GM12878 (cell line): ENCODE measurements around the gene MSH3. TPM values are rescaled to one million over a fixed set of nuclear protein-coding genes. Genes with fewer than 3 reads are reported as not detected.
A peak's percentile ranks its signal among the peaks of the same experiment; 100 is the strongest.

Experiments used
- CEBPB ChIP-seq, 2 experiments: fragments of 150-350 bp in 1 of 2; IDR thresholded peaks; 2 replicates each; pipeline ENCODE4 v1.6.1; 2012 to 2014; ENCODE audit warnings: low read depth in 2 of 2, low read length in 2 of 2, borderline replicate concordance in 1 of 2, inconsistent platforms in 1 of 2
- FOXM1 ChIP-seq: IDR thresholded peaks from 2 replicates; pipeline ENCODE4 v1.6.1; 2012; ENCODE audit warnings: low read depth, mild to moderate bottlenecking, inconsistent platforms, low read length, moderate library complexity
- HDGF ChIP-seq: fragments of 450-650 bp; IDR thresholded peaks from 2 replicates; pipeline ENCODE4 v1.6.1; 2016; ENCODE audit warnings: antibody characterized with exemption
- MEF2A ChIP-seq: IDR thresholded peaks from 2 replicates; pipeline ENCODE4 v1.6.1; 2011; ENCODE audit warnings: low read depth, mild to moderate bottlenecking, low read length, moderate library complexity; ENCODE audit not compliant: insufficient read depth
- RAD21 ChIP-seq: IDR thresholded peaks from 2 replicates; pipeline ENCODE4 v1.6.1; 2011; ENCODE audit warnings: mild to moderate bottlenecking, low read depth, low read length, moderate library complexity; ENCODE audit not compliant: insufficient read depth
- RAD51 ChIP-seq: fragments of 450-650 bp; IDR thresholded peaks from 2 replicates; pipeline ENCODE4 v1.6.1; 2016; ENCODE audit warnings: moderate library complexity, mild to moderate bottlenecking, inconsistent platforms
- SMC3 ChIP-seq: IDR thresholded peaks from 2 replicates; pipeline ENCODE4 v1.6.1; 2011; ENCODE audit warnings: low read length, improper control_type of control experiment, borderline replicate concordance
- SPI1 ChIP-seq: IDR thresholded peaks from 2 replicates; pipeline ENCODE4 v1.6.1; 2011; ENCODE audit warnings: low read depth, mild to moderate bottlenecking, low read length, moderate library complexity, borderline replicate concordance; ENCODE audit not compliant: insufficient read depth
- SUPT20H ChIP-seq: IDR thresholded peaks from 2 replicates; pipeline ENCODE4 v1.6.1; 2011; ENCODE audit warnings: low read depth, mild to moderate bottlenecking, low read length, moderate library complexity, borderline replicate concordance; ENCODE audit not compliant: control insufficient read depth
- TCF3 ChIP-seq: IDR thresholded peaks from 2 replicates; pipeline ENCODE4 v1.6.1; 2012; ENCODE audit warnings: low read depth, mild to moderate bottlenecking, low read length, borderline replicate concordance; ENCODE audit not compliant: insufficient read depth
- YY1 ChIP-seq: IDR thresholded peaks from 2 replicates; pipeline ENCODE4 v1.6.1; 2011; ENCODE audit warnings: low read depth, mild to moderate bottlenecking, low read length
- polyA plus RNA-seq, 11 experiments: library from polyadenylated mRNA; depleted of rRNA in 4 of 11; unstranded in 6 of 11; stranded (reverse) in 5 of 11; fragments of >200 nt; fragmentation: Nextera tagmentation in 4 of 11; fragmentation: Illumina TruSeq in 1 of 11; extraction: Ambion mirVana in 4 of 11; extraction: Trizol in 1 of 11; gene quantifications; 1 replicate in 1 of 11; 2 replicates in 10 of 11; pipeline versions ENCODE4 v1.2.1 to v1.2.3, GENCODE V29; 2011 to 2016; ENCODE audit warnings: inconsistent platforms in 2 of 11, missing spikeins in 2 of 11, low read depth in 1 of 11
- total RNA-seq, 4 experiments: library from RNA; depleted of rRNA in 3 of 4; stranded (reverse); fragments of >200 nt in 3 of 4; fragmentation: Illumina TruSeq in 1 of 4; extraction: Trizol in 1 of 4; gene quantifications; 2 replicates each; pipeline versions ENCODE4 v1.2.1 to v1.2.3, GENCODE V29; 2013 to 2021
- TF ChIP-seq, protein P1 (sequence below): fragments of 450-650 bp; conservative IDR thresholded peaks from 2 replicates; pipeline ENCODE4 v1.6.1; 2017; ENCODE audit warnings: mild to moderate bottlenecking, moderate library complexity

The MSH3 gene
- total and polyA plus RNA-seq, 10 of the 15 experiments (the other 5 are each of a cell fraction or from before 2014, with no cell fraction given), result 4.7 to 17.5 (median 12.2) TPM

DNA sequence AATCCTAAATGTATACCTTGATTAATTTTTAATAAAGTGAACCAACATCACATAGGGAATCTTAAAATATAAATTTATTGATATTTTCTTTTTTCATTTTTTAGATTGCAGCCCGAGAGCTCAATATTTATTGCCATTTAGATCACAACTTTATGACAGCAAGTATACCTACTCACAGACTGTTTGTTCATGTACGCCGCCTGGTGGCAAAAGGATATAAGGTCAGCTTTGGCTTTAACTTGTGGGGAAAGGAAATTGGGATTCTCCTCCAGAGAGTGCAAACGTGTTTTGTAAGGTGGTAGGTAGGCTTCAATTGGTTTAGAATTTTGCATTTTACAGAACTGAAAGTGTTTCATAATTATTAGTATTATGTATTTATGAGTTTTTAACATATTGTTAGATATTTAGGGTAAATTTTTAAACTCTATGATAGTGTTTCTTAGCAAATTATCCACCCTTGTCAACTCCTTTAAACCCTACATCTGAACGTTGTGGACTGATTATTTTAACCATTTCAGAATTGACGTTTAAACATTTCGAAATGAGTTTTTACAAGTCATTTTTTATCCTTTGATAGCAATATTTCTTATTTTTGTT lies 17.8 kb downstream of the MSH3 start (continued):
- TF ChIP-seq, protein P1, sequence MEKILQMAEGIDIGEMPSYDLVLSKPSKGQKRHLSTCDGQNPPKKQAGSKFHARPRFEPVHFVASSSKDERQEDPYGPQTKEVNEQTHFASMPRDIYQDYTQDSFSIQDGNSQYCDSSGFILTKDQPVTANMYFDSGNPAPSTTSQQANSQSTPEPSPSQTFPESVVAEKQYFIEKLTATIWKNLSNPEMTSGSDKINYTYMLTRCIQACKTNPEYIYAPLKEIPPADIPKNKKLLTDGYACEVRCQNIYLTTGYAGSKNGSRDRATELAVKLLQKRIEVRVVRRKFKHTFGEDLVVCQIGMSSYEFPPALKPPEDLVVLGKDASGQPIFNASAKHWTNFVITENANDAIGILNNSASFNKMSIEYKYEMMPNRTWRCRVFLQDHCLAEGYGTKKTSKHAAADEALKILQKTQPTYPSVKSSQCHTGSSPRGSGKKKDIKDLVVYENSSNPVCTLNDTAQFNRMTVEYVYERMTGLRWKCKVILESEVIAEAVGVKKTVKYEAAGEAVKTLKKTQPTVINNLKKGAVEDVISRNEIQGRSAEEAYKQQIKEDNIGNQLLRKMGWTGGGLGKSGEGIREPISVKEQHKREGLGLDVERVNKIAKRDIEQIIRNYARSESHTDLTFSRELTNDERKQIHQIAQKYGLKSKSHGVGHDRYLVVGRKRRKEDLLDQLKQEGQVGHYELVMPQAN, result no peak
- TF ChIP-seq YY1, result peak; percentile 38; the same call in 1 of the 2 replicates
- no peak for TF ChIP-seq SPI1
- no peak for TF ChIP-seq HDGF
- TF ChIP-seq TCF3, result no peak
- TF ChIP-seq SUPT20H, result no peak
- no peak for TF ChIP-seq FOXM1
- peak; percentile 84 for TF ChIP-seq SMC3
- TF ChIP-seq RAD51, result peak; percentile 18; the same call in 1 of the 2 replicates
- TF ChIP-seq MEF2A, result no peak
- TF ChIP-seq CEBPB (IDR thresholded peaks at IDR 0.05; ENCODE audit: borderline replicate concordance in 1 of 2, low read depth in 2 of 2, low read length in 2 of 2), result no peak
- peak; percentile 87 for TF ChIP-seq RAD21
